HG03442 (cell line): ENCODE data around the gene SPATA2.
"Not testable (repeated sequence)": the region's sequence is repeated elsewhere in the genome, so short reads cannot be mapped to it uniquely, and the experiment has no call there.

Source experiments
- ATAC-seq: cut with Tn5 transposase; IDR thresholded peaks from one replicate; pipeline ENCODE4 v1.9.1; 2021; ENCODE audit warnings: mild to moderate bottlenecking, moderate library complexity; ENCODE audit not compliant: unreplicated experiment

The SPATA2 gene

DNA sequence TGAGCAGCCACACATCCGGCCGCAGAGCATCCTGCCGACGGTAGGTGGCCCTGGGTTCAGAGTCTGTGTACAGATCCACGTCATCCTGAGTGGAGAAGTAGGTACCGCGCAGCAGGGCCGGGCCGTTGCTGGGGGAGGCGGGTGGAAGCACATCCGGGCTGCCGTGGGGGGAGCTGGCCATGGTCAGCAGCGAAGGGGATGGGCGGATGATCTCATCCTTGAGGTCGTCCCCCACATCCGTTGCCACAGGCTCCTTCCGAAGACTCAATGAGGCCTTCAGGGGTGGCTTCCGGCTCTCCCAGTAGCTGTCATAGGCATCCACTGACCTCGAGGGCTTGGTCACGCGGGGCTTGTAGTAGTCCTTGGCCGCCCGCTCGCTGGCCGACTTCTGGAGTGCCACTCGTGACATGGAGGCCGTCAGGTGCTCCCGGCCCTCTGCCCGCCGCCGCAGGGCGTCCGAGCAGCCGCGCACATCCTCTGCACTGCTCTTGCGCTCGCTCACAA is 9.2 kb downstream of the SPATA2 start:
- no peak for ATAC-seq

DNA sequence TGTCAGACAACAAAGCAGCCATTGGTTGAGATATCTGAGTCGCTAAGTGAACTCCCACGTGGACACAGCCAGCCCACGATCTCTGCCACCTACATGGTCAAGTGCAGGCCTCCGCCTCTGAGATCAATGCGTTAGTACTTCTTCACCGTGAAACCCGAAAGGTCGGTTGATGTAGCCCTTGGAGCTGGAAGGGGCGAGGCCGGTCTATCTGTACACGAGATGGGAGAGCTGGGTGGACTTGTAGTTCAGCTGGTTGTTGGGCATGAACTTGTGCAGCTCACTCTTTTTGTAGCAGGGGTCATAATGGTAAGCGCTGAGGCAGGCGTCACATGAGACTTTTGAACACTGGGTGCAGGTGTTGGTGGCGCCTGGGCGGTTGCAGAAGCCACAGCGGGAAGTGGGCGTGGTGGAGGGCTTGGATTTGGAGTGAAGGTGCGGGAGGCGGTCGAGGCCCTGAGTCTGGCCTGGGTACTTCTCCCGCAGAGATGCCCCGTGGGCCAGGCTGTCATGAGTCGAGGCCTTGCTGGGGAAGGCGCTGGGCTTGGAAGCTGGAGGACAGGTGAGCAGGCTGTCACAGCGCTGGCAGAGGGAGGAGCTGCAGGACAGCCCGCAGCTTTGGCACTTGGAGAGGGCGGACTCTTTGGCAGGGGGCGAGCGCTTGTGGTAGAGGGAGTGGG is 9.8 kb downstream of the SPATA2 start:
- no peak for ATAC-seq

DNA sequence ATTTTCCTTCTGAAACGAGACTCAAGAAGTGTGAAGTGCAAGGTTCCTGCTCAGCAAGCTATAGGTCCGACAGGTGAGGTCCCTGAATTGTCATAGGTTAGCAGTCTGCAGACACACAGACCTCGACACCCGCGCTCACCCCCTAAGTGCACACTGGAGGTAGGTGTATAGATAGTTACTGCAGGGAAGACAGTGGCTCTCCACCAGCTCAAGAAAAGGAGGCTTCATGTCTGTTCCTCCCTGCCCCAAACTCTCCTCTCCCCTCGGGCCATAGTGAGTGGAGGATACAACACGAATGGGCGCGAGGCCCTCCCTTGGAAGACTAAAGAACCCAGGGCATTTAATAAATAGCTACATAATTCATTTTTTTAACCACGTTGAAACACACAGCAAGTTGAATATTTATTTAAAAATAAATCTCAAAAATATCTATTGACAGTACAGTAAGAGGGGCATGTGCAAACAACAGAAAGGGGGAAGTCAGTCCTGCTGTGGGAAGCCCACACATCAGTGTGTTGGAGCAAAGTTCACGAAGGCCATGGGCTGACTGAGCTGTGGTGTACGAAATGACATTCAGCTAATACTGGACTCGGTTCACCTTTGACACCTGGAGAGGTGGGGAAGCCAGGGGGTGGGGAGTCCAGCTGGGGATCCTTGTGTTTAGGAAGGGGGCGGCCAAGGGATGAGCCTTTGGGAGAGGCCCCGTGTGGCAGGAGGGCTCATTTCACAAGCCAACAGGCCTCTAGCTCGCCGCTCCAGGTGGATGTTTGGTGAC is 10.7 kb downstream of the SPATA2 start:
- no peak for ATAC-seq

DNA sequence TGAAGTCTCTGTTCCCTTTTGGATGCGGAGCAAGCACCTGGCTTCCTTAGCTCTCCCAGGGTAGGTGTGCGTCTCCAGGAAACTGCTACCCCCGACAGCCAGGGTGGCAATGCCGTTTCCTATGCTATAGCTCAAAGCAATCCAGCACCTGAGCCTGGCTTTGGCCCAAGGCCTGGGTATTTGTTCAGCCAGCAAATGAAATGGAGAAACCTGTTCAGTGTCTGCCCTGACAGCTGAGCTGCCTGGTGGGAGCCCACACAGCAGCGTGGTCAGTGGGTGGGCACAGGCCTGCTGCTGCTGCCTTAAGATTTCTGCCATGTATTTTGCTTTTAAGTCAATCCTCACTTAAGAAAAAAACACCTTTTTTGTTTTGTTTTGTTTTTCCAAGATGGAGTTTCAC is 13.7 kb downstream of the SPATA2 start:
- no peak for ATAC-seq

DNA sequence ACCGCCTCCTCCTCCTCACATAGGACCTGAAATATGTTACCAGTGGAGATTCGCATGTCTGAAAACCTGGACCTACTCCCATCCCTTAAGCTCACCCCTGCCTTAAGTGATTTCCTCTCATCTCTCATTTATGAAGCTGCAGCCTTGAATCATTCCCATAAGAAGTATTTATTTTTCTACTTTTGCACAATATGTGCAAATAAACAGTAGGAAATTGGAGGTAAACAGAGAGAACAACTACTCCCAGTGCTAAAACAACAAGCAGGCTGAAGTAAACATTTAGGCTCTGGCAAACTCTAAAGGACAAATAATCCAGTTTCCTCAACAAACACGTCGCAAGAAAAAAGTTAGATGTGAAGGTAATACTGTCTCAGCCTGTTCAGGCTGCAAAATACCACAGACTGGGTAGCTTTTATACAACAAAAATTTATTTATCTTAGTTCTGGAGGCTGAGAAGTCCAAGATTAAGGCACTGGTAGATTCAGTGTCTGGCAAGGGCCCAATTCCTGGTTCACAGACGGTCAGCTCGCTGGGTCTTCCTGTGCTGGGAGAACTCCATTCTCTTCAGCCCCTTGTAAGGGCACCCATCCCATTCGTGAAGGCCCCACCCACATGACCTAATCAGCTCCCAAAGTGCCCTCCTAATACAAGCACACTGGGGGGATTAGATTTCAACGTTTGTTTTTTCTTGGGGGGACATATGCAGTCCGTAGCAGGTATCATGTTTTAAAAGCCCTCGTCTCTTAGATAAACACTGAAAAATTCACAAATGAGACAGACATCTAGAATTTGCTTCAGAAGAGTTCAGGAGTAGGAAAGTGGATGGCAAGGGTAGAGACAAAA is 15.6 kb downstream of the SPATA2 start:
- ATAC-seq: no peak

DNA sequence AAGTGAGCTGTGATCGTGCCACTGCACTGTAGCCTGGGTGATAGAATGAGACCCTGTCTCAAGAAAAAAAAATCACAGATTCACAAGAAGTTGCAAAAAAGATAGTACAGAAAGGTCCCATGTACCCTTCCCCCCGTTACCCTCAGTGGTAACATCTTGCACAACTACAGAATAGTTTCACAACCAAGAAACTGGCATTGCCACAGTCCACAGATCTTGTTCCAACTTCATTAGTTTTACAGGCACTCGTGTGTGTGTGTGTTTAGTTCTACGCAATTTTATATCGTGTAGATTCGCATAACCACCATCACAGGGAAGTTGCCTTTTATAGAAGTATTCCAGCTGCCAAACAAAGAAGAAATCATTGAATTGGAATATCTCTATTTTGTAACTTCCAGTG is 19.1 kb downstream of the SPATA2 start:
- no peak for ATAC-seq

DNA sequence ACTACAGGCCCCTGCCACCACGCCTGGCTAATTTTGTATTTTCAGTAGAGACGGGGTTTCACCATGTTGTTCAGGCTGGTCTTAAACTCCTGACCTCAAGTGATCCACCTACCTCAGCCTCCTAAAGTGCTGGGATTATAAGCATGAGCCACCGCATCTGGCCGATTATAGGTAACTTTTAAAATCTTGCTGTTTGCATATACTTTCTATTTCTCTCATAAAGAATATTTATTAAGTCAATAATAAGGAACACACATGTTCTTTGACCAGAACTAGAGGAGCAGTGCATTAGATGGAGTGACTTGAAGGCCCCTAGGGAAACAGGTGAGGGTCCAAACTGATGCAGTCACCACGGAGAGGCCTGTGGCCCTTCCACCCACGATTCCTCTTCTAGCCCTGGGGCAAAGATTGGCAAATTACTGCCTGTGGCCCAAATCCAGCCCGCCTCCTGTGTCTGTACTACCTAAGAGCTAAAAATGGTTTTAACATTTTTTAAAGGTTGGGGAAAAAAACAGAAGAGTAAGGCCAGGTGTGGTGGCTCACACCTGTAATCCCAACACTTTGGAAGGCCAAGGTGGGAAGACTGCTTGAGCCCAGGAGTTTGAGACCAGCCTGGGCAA is 19.7 kb downstream of the SPATA2 start:
- ATAC-seq: not testable (repeated sequence)

DNA sequence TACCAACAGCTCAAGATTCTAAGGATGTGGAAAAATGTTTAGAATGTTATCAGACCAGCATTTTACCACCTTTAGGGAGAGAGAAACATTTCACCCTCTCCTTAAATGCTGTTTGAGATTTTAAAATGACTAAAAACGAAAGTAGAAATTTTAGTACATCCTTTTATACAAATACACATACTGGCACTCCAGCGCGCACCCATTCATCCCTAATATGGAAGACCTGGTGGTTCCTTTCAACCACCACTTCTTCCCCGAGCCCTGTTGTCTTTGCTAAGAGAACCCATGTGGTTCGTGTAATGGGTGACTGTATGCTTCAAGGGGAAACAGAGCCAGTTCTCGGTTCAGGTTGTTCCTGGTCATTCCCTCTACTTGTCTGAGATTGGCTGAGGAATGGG is 21.3 kb downstream of the SPATA2 start:
- no peak for ATAC-seq

DNA sequence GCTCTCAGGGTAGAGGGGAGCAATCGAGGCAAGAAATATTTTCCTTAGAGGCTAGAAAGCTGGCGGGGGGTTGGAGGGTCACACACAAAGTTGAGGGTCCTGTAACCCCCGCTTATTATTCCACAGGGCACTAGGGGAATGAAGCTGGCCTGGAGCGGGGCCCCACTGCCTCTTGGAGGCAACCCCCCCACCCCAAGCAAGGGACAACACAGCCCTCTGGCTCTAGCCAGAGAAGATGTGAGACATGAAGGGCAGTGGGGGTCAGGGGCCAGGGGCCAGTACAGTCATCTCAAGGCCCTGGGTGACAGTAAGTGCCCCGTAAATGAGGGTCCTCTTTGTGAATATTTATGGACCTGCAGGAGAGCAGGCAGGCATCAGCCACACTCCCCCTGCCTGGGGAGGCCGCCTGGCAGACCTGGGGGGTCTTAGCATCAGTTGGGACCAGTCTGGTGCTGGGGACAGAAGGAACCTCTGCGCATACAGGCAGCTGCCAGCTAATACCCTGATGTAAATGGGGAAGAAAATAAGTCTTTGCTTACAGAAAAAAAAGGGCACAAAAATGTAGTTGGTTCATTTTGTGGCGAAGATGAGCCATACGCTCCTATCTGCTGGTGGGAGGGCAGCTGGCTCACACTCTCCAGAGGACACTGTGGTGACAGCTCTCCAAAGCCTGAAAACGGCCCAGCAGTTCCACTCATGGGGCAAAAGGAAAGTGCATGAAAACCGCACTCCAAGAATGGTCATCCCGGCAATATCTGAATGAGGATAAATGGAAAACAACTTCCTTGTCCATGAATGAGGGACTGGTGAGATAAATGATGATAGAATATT is 21.9 kb downstream of the SPATA2 start:
- no peak for ATAC-seq

DNA sequence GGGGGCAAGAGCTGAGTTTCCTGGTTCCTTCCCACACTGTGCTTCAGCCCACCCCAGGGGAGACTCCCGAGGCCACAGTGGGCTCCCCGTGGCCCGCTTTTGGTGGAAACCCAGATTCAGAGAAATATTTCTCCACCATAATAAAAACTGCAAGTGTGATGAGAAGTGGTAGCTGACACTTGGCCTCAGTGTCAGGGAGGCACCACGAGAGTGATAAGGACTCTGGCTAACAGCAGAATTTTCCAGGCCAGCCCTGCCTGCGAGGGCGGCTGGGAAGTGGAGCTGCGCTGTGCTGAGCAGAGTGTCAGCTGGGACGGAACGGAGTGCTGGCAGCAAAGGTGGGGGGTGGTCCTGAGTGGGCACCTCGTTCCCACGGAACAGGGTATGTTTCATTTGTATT is 22.5 kb downstream of the SPATA2 start:
- no peak for ATAC-seq

DNA sequence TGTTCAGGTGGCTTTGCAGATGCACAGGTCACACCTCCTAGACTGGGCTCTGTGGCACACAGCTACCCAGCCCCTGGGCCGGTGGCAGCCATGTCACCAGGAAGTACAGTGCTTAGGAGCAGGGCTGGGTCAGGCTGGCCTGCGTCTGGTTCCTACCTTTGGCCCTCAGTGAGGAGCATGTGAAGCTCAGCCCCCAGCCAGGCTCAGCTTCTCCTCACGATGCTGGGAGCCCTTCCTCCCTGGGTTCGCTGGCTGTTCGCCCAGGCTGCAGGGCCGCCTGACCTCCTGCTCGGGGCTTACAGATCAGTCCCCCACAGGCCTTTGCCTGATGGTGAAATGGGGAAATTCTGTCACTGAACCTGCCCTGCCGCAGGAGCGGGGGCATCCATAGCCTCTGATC is 23.1 kb downstream of the SPATA2 start:
- ATAC-seq: no peak

DNA sequence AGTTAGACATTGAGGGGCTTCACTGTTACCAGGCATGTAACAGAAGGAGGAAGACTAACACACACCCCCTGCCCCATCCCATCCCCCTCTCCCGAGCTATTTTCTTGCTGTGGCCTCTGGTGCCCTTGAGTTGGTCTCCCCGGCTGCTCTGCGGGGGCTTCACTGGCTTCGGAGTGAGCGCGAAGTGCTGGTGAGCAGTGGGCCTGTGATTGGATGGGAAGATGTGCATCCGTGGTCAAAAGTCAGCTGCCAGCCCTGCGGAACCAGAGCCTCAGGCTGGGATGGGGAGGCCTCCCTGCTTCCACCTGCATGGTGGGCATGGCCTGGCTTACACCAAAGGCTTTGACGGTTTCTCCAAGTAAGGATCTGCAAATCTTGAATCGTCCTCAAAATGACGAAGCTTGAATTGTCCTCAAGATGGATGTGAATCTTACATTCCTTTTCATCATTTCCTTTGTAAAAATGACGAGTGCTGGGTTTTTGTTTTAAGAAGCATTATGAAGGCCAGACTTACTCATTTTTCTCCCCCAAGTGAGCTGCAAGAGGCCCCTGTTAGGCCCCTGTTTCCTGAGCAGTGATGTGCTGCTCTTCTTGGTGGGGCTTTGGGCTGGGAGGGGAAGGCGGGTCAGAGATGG is 23.7 kb downstream of the SPATA2 start:
- no peak for ATAC-seq

DNA sequence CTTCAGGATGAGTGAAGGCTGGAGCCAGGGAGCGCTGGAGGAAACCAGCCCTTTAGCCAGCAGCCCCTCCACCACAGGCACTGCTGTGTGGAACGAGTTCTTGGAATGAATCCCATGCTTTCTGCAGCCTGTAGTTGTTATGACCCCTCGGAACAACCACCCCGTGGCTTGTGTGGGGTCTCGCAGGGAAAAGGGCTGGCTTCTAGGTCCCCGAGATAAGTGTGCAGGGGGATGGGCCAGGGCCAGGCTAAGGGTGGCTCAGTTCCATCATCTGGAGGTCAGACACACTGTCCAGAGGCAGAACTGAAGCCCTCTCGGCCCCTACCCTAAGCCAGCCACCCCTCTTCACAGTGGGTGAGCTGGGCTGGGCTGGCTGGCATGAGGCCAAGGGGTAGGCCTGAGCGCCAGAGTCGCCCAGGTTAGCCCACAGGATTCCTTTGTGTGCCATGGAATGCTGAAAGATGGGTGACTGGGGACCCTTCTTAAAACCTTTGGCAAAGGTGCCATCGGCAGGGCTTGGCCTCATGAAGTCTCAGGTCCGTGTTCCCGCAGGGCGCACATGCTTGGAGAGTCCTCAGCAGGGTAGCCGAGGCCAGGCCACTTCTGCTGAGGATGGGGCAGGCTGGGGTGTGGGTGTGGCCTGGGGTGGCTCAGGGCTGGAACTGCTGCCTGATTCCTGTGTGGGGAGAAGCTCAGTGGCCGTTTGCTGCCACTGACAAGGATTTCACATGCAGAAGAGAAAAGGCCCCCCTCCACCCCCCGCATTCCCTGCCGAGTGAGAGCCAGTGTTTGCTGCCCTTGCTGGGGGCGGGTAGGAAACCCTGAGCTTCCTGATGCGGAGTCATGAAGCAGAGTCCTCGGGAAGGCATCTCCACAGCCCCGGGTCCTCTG is 24.6 kb downstream of the SPATA2 start:
- no peak for ATAC-seq

DNA sequence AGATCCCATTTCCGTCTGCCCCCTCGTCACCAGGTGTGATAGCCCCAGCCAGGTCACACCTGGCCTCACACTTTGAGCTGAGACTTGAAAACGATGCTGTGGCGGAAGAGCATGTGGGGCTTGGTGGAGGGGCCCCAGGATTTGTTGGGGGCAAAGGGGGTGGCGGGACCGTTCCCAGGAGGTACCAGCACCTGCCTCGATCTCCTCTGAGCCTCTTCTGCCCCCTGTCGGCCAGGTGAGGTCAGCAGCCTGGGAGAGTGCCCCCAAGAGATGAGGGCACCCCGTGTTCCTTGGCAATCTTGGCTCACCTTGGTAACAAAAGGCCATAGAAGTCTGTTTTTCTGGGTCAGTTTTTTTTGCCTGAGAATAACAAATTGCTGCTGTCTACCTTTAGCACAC is 25.4 kb downstream of the SPATA2 start:
- no peak for ATAC-seq

DNA sequence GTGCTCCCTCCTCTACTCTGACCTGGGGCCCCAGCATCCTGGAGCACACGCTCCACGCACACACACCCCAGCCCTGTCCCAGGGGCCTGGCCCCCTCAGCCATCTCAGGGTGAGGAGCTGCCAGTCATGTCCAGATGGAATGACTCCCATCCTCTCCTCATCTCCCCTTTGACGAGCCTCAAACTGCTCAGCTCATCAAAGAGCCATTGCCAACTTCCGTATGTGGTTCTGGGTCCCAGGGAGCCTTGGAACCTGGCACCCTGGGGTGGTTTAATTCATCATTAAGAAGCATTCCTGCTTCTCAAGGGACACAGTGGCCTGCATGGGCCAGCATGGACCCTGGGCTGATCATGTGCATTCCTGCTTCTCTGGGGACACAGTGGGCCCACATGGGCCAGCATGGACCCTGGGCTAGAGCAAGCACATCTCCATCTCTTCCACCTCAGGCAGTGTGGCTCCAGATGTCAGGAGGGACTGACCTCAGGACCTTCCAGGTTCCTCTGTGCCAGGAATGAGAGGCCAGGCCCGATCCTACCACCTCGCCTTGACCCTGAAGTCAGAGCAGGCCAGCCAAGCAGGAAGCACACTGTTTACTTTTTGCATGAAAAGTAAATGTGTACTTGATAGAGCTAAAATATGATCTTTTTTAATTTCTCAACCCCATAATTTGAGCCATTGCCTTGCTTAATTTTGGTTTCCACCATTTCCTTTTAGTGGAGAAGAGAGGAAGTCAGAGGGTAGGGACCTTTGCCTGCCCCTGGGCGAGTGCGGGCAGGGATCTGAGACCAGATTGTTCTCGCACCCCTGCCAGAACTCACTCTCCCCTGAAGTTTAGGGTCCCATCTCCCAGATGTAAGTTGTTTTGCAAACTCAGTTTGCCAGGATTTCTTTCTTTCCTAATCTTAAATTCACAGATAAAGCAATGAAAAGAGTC is 26.1 kb downstream of the SPATA2 start:
- no peak for ATAC-seq

DNA sequence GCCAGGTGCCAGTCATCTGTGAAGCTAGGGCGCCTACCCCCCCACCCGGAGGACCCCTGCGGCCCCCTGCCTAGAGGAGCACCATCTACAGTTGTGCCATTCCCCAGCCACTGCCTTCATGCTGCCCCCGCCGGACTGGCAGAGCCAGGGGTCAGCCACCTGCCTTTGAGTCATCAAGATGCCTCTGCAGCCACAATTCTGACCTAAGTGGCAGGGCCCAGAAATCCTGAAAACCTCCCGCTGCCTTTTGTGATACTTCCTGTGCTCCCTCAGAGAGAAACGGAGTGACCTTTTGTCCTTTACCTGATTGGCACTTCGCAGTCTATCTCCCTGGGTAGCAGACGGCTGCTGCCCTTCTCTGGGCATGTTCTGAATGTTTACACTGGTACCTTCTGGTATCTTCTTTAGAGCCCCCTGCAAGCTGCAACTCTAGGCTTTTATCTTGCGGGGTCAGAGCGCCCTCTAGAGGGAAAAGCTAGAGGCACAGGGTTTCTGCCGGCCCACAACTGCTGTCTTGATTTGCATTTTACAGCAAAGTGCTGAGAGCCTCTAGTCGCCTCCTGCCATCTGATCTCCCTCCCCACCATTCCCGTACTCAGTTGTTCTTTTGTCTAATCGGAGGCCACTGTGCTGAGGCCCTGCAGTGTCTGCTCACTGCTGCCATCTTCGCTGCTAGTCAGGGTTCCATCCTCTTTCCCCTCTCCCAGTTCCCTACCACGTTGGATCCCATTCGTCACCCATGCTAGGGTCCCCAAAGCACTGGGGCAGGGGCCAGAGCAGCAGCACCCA is 26.9 kb downstream of the SPATA2 start:
- ATAC-seq: no peak
